H9 (cell line): ENCODE data around the gene PRR13. TPM values are rescaled to one million over a fixed set of nuclear protein-coding genes. Genes with fewer than 3 reads are reported as not detected.
A peak's percentile ranks its signal among the peaks of the same experiment; 100 is the strongest.

ENCODE experiments used
- DNase-seq: peaks from one replicate; pipeline ENCODE4 v3.0.0-alpha.2; 2017
- H2AFZ ChIP-seq: one replicate; pipeline ENCODE4 v1.6.1; 2013; ENCODE audit warnings: mild to moderate bottlenecking, low read length, control low read depth, moderate library complexity
- H2AK5ac ChIP-seq: 2 replicates; pipeline ENCODE4 v1.6.1; 2013; ENCODE audit warnings: low read length, control low read depth, mixed read lengths; ENCODE audit not compliant: insufficient read length
- H2BK120ac ChIP-seq: one replicate; pipeline ENCODE4 v1.6.1; 2013; ENCODE audit warnings: low read depth, mild to moderate bottlenecking, low read length, control low read depth, inconsistent platforms; ENCODE audit not compliant: poor library complexity, severe bottlenecking
- H2BK12ac ChIP-seq: 2 replicates; pipeline ENCODE4 v1.6.1; 2013; ENCODE audit warnings: low read length, control low read depth, mixed read lengths, low read depth; ENCODE audit not compliant: insufficient read length
- H2BK15ac ChIP-seq: 2 replicates; pipeline ENCODE4 v1.6.1; 2013; ENCODE audit warnings: low read depth, low read length, control low read depth
- H2BK20ac ChIP-seq: one replicate; pipeline ENCODE4 v1.6.1; 2013; ENCODE audit warnings: low read depth, mild to moderate bottlenecking, low read length, control low read depth, inconsistent platforms; ENCODE audit not compliant: poor library complexity, severe bottlenecking
- H2BK5ac ChIP-seq: 2 replicates; pipeline ENCODE4 v1.6.1; 2013; ENCODE audit warnings: low read length, control low read depth, mixed read lengths; ENCODE audit not compliant: insufficient read length
- H3K14ac ChIP-seq: 2 replicates; pipeline ENCODE4 v1.6.1; 2013; ENCODE audit warnings: low read length, control low read depth; ENCODE audit not compliant: insufficient read depth
- H3K18ac ChIP-seq: 2 replicates; pipeline ENCODE4 v1.6.1; 2013; ENCODE audit warnings: low read depth, mild to moderate bottlenecking, mixed read lengths, low read length, control low read depth; ENCODE audit not compliant: insufficient read length
- H3K23ac ChIP-seq: 2 replicates; pipeline ENCODE4 v1.6.1; 2013; ENCODE audit warnings: low read length, control low read depth, mixed read lengths, low read depth; ENCODE audit not compliant: insufficient read length
- H3K23me2 ChIP-seq: 2 replicates; pipeline ENCODE4 v1.6.1; 2013; ENCODE audit warnings: low read depth, mild to moderate bottlenecking, mixed read lengths, low read length, control low read depth; ENCODE audit not compliant: insufficient read length, poor library complexity, severe bottlenecking
- H3K27ac ChIP-seq: 2 replicates; pipeline ENCODE4 v1.5.1; 2013; ENCODE audit warnings: low read length, control low read depth, mixed read lengths, low read depth; ENCODE audit not compliant: insufficient read length
- H3K27me3 ChIP-seq: 2 replicates; pipeline ENCODE4 v1.6.1; 2013; ENCODE audit warnings: low read length, control low read depth, inconsistent platforms; ENCODE audit not compliant: insufficient read depth
- H3K4ac ChIP-seq: 2 replicates; pipeline ENCODE4 v1.6.1; 2013; ENCODE audit warnings: low read depth, mild to moderate bottlenecking, control low read depth, inconsistent platforms, low read length, moderate library complexity
- H3K4me1 ChIP-seq: 2 replicates; pipeline ENCODE4 v1.6.1; 2013; ENCODE audit warnings: low read length, control low read depth, inconsistent platforms; ENCODE audit not compliant: insufficient read depth
- H3K4me2 ChIP-seq: 2 replicates; pipeline ENCODE4 v1.6.1; 2013; ENCODE audit warnings: low read length, control low read depth, mixed read lengths; ENCODE audit not compliant: insufficient read length, insufficient read depth
- H3K56ac ChIP-seq: 2 replicates; pipeline ENCODE4 v1.6.1; 2013; ENCODE audit warnings: low read depth, mild to moderate bottlenecking, mixed read lengths, low read length, control low read depth; ENCODE audit not compliant: insufficient read length
- H3K79me1 ChIP-seq: 2 replicates; pipeline ENCODE4 v1.6.1; 2013; ENCODE audit warnings: low read depth, mild to moderate bottlenecking, moderate library complexity, low read length, control low read depth, inconsistent platforms; ENCODE audit not compliant: insufficient read depth, poor library complexity, severe bottlenecking
- H3K79me2 ChIP-seq: 2 replicates; pipeline ENCODE4 v1.6.1; 2013; ENCODE audit warnings: low read length, control low read depth, inconsistent platforms; ENCODE audit not compliant: insufficient read depth
- H3K9ac ChIP-seq: 2 replicates; pipeline ENCODE4 v1.6.1; 2013; ENCODE audit warnings: low read length, control low read depth, mixed read lengths; ENCODE audit not compliant: insufficient read length; ENCODE audit errors: extremely low read depth
- H3K9me3 ChIP-seq: one replicate; pipeline ENCODE4 v1.6.1; 2013; ENCODE audit warnings: low read depth, low read length, inconsistent platforms; ENCODE audit not compliant: control insufficient read depth
- H3T11ph ChIP-seq: one replicate; pipeline ENCODE4 v1.6.1; 2013; ENCODE audit warnings: mild to moderate bottlenecking, low read length, control low read depth, inconsistent platforms
- H4K20me1 ChIP-seq: one replicate; pipeline ENCODE4 v1.6.1; 2013; ENCODE audit not compliant: control insufficient read depth, insufficient read length, insufficient read depth
- H4K5ac ChIP-seq: 2 replicates; pipeline ENCODE4 v1.6.1; 2013; ENCODE audit warnings: low read depth, mild to moderate bottlenecking, mixed read lengths, low read length, control low read depth; ENCODE audit not compliant: insufficient read length
- H4K8ac ChIP-seq: replicated peaks from 2 replicates; pipeline ENCODE4 v1.6.1; 2013; ENCODE audit warnings: low read length, control low read depth, mixed read lengths, low read depth; ENCODE audit not compliant: insufficient read length
- H4K91ac ChIP-seq: 2 replicates; pipeline ENCODE4 v1.6.1; 2013; ENCODE audit warnings: low read depth, mild to moderate bottlenecking, moderate library complexity, mixed read lengths, low read length, control low read depth; ENCODE audit not compliant: insufficient read length
- H3K27ac Mint-ChIP-seq, 3 experiments: 2 replicates in 2 of 3; 3 replicates in 1 of 3; pipeline ENCODE4 v1.8.0; 2020 to 2021; ENCODE audit warnings: mixed read lengths in 3 of 3, mild to moderate bottlenecking in 1 of 3, moderate library complexity in 1 of 3
- H3K27me3 Mint-ChIP-seq: 2 replicates; pipeline ENCODE4 v1.8.0; 2021; ENCODE audit warnings: low read depth, mild to moderate bottlenecking, moderate library complexity, mixed read lengths
- H3K36me3 Mint-ChIP-seq, 3 experiments: 2 replicates in 2 of 3; 3 replicates in 1 of 3; pipeline ENCODE4 v1.8.0; 2020 to 2021; ENCODE audit warnings: low read depth in 3 of 3, mixed read lengths in 3 of 3; ENCODE audit not compliant: insufficient read depth in 1 of 3
- H3K4me1 Mint-ChIP-seq, 2 experiments: 2 replicates each; pipeline ENCODE4 v1.8.0; 2020; ENCODE audit warnings: mixed read lengths in 2 of 2
- H3K4me3 Mint-ChIP-seq, 2 experiments: 2 replicates in 1 of 2; 3 replicates in 1 of 2; pipeline ENCODE4 v1.8.0; 2020 to 2021; ENCODE audit warnings: mild to moderate bottlenecking in 2 of 2, mixed read lengths in 2 of 2, moderate library complexity in 1 of 2
- H3K9me3 Mint-ChIP-seq, 2 experiments: 2 replicates in 1 of 2; 3 replicates in 1 of 2; pipeline ENCODE4 v1.8.0; 2020; ENCODE audit warnings: mild to moderate bottlenecking in 2 of 2, mixed read lengths in 2 of 2, moderate library complexity in 1 of 2
- CTCF ChIP-seq: fragments of 200-600 bp; sonication (generic); conservative IDR thresholded peaks from 3 replicates; pipeline ENCODE4 v1.8.0; 2021; ENCODE audit warnings: antibody characterized with exemption, mild to moderate bottlenecking
- WGBS: extraction: QIAGEN DNeasy Blood & Tissue Kit; methylation state at CpG from one replicate; pipeline ENCODE4 v1.1.7; 2013; ENCODE audit warnings: missing lambda C conversion rate, low lambda C conversion rate, mixed read lengths; ENCODE audit not compliant: insufficient read length; ENCODE audit errors: extremely low coverage; 5-methylcytosine and 5-hydroxymethylcytosine counted together
- total RNA-seq: library from RNA; stranded (reverse); gene quantifications from 2 replicates; pipeline ENCODE4 v1.2.1, GENCODE V29; 2021

The PRR13 gene
- total RNA-seq, 1 experiment from 2014 or later, result 147 TPM

- H3K27ac Mint-ChIP-seq, result peak overlapping the region in 2 of 3 experiments; percentile 53 to 90; a peak in 2 of 7 replicates
- no peaks in the 10 kb centered on the region for H3K9me3 Mint-ChIP-seq
- no peaks in the 10 kb centered on the region for H3K4me1 Mint-ChIP-seq
- H4K91ac ChIP-seq, result no peak overlapping the region
- no peak overlapping the region for H4K8ac ChIP-seq
- no peaks in the 10 kb centered on the region for H3K23me2 ChIP-seq
- no peak for DNase-seq
- H3K4me2 ChIP-seq, result no peak overlapping the region
- H3K9me3 ChIP-seq, result no peaks in the 10 kb centered on the region
- H3K27me3 ChIP-seq, result no peaks in the 10 kb centered on the region
- H3K9ac ChIP-seq, result no peak overlapping the region
- no peak overlapping the region for H2BK5ac ChIP-seq
- H3K27ac ChIP-seq, result no peak overlapping the region
- no peak for TF ChIP-seq CTCF
- H3K14ac ChIP-seq, result no peak overlapping the region
- no CpG with 5 or more reads among the region's 7 CpGs for WGBS
- no peaks in the 10 kb centered on the region for H3K4me1 ChIP-seq
- no peaks in the 10 kb centered on the region for H4K20me1 ChIP-seq
- no peak overlapping the region for H2BK120ac ChIP-seq
- no peak overlapping the region for H3K56ac ChIP-seq
- no peak overlapping the region for H4K5ac ChIP-seq
- H2BK15ac ChIP-seq, result no peak overlapping the region
- no peak overlapping the region for H3K4me3 Mint-ChIP-seq
- no peak overlapping the region for H2AK5ac ChIP-seq
- no peak overlapping the region for H3K23ac ChIP-seq
- no peak overlapping the region for H3K18ac ChIP-seq
- peaks cover 8 to 29% (median 19%) of the 10 kb centered on the region in 3 experiments for H3K36me3 Mint-ChIP-seq
- no peak overlapping the region for H2BK20ac ChIP-seq
- no peak overlapping the region for H3K4ac ChIP-seq
- H3T11ph ChIP-seq, result no peak overlapping the region
- H3K79me1 ChIP-seq, result peaks cover 2% of the 10 kb centered on the region
- no peaks in the 10 kb centered on the region; the same call in 1 of the 2 replicates for H3K79me2 ChIP-seq
- H2BK12ac ChIP-seq, result no peak overlapping the region
- no peaks in the 10 kb centered on the region for H3K27me3 Mint-ChIP-seq
- H2AFZ ChIP-seq, result no peak overlapping the region
These were observed 38.7 kb upstream of the PRR13 start for GRCh38 chr12:53402871-53403270.
